NCI-H1436 (cell line): Measurements from ENCODE around the gene PORCN.
"Not testable (repeated sequence)": the region's sequence is repeated elsewhere in the genome, so short reads cannot be mapped to it uniquely, and the experiment has no call there.

Experiments used
- DNase-seq: peaks from one replicate; lab custom pipeline; 2025; lab: John Stamatoyannopoulos, UW

PORCN gene

GRCh38 chrX:48540480-48540879 is 31.7 kb downstream of the PORCN start:
- no peak for DNase-seq

- DNase-seq, result no peak
Measured at GRCh38 chrX:48541140-48541814, 32.5 kb downstream of the PORCN start.

- DNase-seq, result no peak
Measured at GRCh38 chrX:48548871-48549270, 40.1 kb downstream of the PORCN start.

DNA sequence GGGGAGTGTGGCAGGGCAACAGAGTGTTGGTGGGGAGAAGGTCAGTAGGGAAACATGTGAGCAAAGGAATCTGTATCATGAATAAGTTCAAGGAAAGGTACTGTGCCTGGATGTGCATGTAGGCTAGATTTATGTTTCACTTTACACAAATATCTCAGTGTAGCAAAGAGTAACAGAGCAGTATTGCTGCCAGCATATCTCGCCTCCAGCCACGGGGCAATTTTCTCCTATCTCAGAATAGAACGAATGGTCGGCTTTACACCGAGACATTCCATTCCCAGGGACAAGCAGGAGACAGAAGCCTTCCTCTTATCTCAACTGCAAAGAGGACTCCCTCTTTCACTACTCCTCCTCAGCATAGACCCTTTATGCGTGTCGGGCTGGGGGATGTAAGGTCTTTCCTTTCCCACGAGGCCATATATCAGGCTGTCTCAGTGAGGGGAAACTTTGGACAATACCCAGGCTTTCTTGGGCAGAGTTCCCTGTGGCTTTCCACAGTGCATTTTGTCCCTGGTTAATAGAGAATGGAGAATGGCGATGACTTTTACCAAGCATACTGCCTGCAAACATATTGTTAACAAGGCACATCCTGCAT is 47.0 kb downstream of the PORCN start:
- DNase-seq, result not testable (repeated sequence)

DNA sequence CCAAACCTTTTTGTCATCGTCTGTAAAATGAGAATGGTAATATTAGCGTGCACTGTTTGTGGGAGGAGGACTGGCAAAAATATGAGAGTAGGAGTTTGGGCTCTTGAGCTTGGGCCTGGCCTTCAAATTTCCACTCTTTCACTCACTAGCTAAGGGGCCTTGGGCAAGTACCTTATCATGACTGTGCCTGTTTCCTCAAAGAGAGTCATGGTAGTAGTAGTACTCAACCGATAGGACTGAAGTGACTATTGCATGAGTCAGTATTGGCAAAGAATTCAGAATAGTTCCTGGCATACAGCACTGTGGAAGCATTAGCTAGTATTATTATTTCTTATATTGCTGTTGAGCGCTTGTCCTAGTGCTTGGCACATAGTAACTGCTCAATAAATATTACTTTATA is 49.5 kb downstream of the PORCN start:
- no peak for DNase-seq

- DNase-seq, result no peak
Measured at GRCh38 chrX:48559636-48560035, 50.8 kb downstream of the PORCN start.

DNA sequence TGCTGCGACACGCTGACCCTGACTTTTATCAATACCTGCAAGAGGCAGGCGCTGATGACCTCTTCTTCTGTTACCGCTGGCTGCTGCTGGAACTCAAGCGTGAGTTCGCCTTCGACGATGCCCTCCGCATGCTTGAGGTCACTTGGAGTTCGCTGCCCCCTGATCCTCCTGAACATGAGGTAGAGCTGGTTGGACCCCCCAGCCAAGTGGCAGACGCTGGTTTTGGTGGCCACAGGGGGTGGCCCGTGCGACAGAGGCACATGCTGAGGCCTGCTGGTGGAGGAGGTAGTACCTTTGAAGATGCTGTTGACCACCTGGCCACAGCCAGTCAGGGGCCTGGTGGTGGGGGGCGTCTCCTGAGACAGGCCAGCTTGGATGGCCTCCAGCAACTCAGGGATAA is 51.3 kb downstream of the PORCN start:
- no peak for DNase-seq

GRCh38 chrX:48560681-48561080 is 51.9 kb downstream of the PORCN start:
- DNase-seq, result no peak

GRCh38 chrX:48569958-48570357 is 61.2 kb downstream of the PORCN start:
- DNase-seq, result no peak
